Lung (tissue), 12 donors: ENCODE data around the gene GALNT12. TPM values are rescaled to one million over a fixed set of nuclear protein-coding genes. Genes with fewer than 3 reads are reported as not detected.

ENCODE experiments used
- ATAC-seq: fragments of 200-7000 bp; cut with Tn5 transposase; one replicate; pipeline ENCODE4 v1.9.1; 2020; ENCODE audit warnings: moderate number of reproducible peaks; ENCODE audit not compliant: insufficient read depth, low FRiP score
- DNase-seq, 3 donors: peaks; one replicate each; pipeline ENCODE4 v3.0.0-alpha.2; 2013 to 2017
- H3K27ac ChIP-seq, 2 donors: one replicate each; pipeline ENCODE4 v1.5.1; 2013; ENCODE audit warnings: mild to moderate bottlenecking in 2 of 2, moderate library complexity in 2 of 2, control low read depth in 1 of 2, inconsistent platforms in 1 of 2, low read depth in 1 of 2, low read length in 1 of 2
- H3K27me3 ChIP-seq, 3 donors: one replicate each; pipeline ENCODE4 v1.5.1; 2013; ENCODE audit warnings: low read length in 2 of 3; ENCODE audit not compliant: control insufficient read depth in 3 of 3, insufficient read depth in 3 of 3
- H3K36me3 ChIP-seq, 4 donors: one replicate each; pipeline ENCODE4 v1.5.1; 2013; ENCODE audit warnings: low read length in 4 of 4, mild to moderate bottlenecking in 1 of 4, moderate library complexity in 1 of 4; ENCODE audit not compliant: control insufficient read depth in 4 of 4, insufficient read depth in 4 of 4
- H3K4me1 ChIP-seq, 5 donors: one replicate each; pipeline ENCODE4 v1.5.1; 2013; ENCODE audit warnings: low read length in 5 of 5, mild to moderate bottlenecking in 2 of 5, moderate library complexity in 1 of 5; ENCODE audit not compliant: control insufficient read depth in 5 of 5, insufficient read depth in 5 of 5
- H3K4me3 ChIP-seq: one replicate; pipeline ENCODE4 v1.5.1; 2013; ENCODE audit warnings: mild to moderate bottlenecking, control low read depth, moderate library complexity
- H3K9ac ChIP-seq, 2 donors: one replicate each; pipeline ENCODE4 v1.5.1; 2013; ENCODE audit warnings: low read length in 2 of 2, control low read depth in 1 of 2; ENCODE audit not compliant: insufficient read depth in 1 of 2
- H3K9me3 ChIP-seq, 4 donors: one replicate each; pipeline ENCODE4 v1.5.1; 2013; ENCODE audit warnings: low read length in 3 of 4, mild to moderate bottlenecking in 1 of 4, moderate library complexity in 1 of 4; ENCODE audit not compliant: control insufficient read depth in 4 of 4, insufficient read depth in 3 of 4
- CTCF ChIP-seq: IDR thresholded peaks from 2 replicates; pipeline ENCODE4 v1.5.1; 2012; ENCODE audit warnings: mild to moderate bottlenecking; ENCODE audit errors: control extremely low read depth, extremely low read depth
- WGBS, 2 donors: extraction: QIAGEN DNeasy Blood & Tissue Kit; methylation state at CpG; one replicate each; pipeline ENCODE4 v1.1.7; 2013; 5-methylcytosine and 5-hydroxymethylcytosine counted together
- polyA plus RNA-seq, 2 donors: library from polyadenylated mRNA; stranded (reverse); fragments of 200-250 nt; gene quantifications; one replicate each; pipeline ENCODE4 v1.2.1, GENCODE V29; 2013
- total RNA-seq, 2 donors: library from RNA; depleted of rRNA in 1 of 2; stranded (reverse); fragments of >200 nt in 1 of 2; gene quantifications; one replicate each; pipeline ENCODE4 v1.2.1, GENCODE V29; 2014 to 2021
- donor health status: control.
- donor health status: control.
- donor health status: Bipolar disorder and iron deficiency.
- donor health status: healthy.
- donor health status: DM: yes; HTN: yes; CAD: no.

The GALNT12 gene
- total and polyA plus RNA-seq, 4 donors, result 7.9 to 35.0 (median 20.1) TPM

GRCh38 chr9:98870782-98871557 is 63.5 kb downstream of the GALNT12 start:
- no peaks in the 10 kb centered on the region for H3K27me3 ChIP-seq
- TF ChIP-seq CTCF, result no peak
- H3K36me3 ChIP-seq, result no peaks in the 10 kb centered on the region
- no peak overlapping the region for H3K4me3 ChIP-seq
- H3K9me3 ChIP-seq, result no peaks in the 10 kb centered on the region
- no peak overlapping the region for H3K27ac ChIP-seq
- DNase-seq, result no peak
- 57 to 76% methylated on average over 5 of the region's 5 CpGs for WGBS, 2 donors
- peaks cover 0 to 11% (median 4%) of the 10 kb centered on the region in 5 donors for H3K4me1 ChIP-seq
- no peak for ATAC-seq
- no peak overlapping the region for H3K9ac ChIP-seq

GRCh38 chr9:98871558-98872065 is 64.1 kb downstream of the GALNT12 start:
- Histone ChIP-seq H3K27me3 (no peaks in the 10 kb centered on the region), H3K4me3 (no peak overlapping the region), H3K4me1 (peaks cover 0 to 11% (median 4%) of the 10 kb centered on the region in 5 donors), H3K36me3 (no peaks in the 10 kb centered on the region), H3K9me3 (no peaks in the 10 kb centered on the region), H3K9ac (no peak overlapping the region), H3K27ac (no peak overlapping the region)
- TF ChIP-seq CTCF, result no peak
- DNase-seq (no peak), ATAC-seq (no peak)
- WGBS, 2 donors, result 87 to 91% methylated on average over 9 of the region's 9 CpGs

GRCh38 chr9:98873526-98873925 is 66.1 kb downstream of the GALNT12 start:
- no peaks in the 10 kb centered on the region for H3K36me3 ChIP-seq
- DNase-seq, result no peak
- no peak for ATAC-seq
- no peak overlapping the region for H3K27ac ChIP-seq
- WGBS, 2 donors, result 91 to 100% methylated on average over 2 of the region's 2 CpGs
- no peaks in the 10 kb centered on the region for H3K27me3 ChIP-seq
- H3K9me3 ChIP-seq, result no peaks in the 10 kb centered on the region
- no peaks in the 10 kb centered on the region for H3K4me1 ChIP-seq
- H3K9ac ChIP-seq, result no peak overlapping the region
- H3K4me3 ChIP-seq, result no peak overlapping the region
- no peak for TF ChIP-seq CTCF
